Suprapubic skin (tissue), 3 donors: ENCODE results near the gene SIK2.

Source experiments
- POLR2A ChIP-seq, 2 donors: fragments of 450-650 bp; IDR thresholded peaks; one replicate each; pipeline ENCODE4 v1.6.1; 2017; ENCODE audit warnings: antibody characterized with exemption in 2 of 2, mild to moderate bottlenecking in 2 of 2, moderate library complexity in 2 of 2
- TF ChIP-seq, protein P1 (sequence below), 2 donors: fragments of 200-600 bp in 1 of 2; fragments of 450-650 bp in 1 of 2; sonication (generic) in 1 of 2; IDR thresholded peaks; one replicate each; pipeline ENCODE4 v1.5.1; 2016 to 2019; ENCODE audit warnings: antibody characterized with exemption in 2 of 2, mild to moderate bottlenecking in 1 of 2, moderate library complexity in 1 of 2

DNA sequence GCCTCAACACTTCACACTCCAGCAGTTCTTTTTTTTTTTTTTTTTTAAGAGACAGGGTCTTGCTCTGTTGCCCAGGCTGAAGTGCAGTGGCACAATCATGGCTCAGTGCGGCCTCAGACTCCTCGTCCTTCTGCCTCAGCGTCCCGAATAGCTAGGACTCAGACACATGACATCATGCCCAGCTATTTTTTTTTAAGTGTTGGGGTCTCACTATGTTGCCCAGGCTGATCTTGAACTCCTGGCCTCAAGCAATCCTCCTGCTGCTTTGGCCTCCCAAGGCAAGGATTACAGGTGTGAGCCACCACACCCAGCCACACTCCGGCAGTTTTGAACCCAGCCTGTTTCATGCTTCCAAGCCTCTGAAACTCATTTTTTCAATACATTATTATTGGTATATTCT, 160.3 kb downstream of the SIK2 start:
- TF ChIP-seq POLR2A (IDR thresholded peaks at IDR 0.05) = no peak
- TF ChIP-seq, protein P1, sequence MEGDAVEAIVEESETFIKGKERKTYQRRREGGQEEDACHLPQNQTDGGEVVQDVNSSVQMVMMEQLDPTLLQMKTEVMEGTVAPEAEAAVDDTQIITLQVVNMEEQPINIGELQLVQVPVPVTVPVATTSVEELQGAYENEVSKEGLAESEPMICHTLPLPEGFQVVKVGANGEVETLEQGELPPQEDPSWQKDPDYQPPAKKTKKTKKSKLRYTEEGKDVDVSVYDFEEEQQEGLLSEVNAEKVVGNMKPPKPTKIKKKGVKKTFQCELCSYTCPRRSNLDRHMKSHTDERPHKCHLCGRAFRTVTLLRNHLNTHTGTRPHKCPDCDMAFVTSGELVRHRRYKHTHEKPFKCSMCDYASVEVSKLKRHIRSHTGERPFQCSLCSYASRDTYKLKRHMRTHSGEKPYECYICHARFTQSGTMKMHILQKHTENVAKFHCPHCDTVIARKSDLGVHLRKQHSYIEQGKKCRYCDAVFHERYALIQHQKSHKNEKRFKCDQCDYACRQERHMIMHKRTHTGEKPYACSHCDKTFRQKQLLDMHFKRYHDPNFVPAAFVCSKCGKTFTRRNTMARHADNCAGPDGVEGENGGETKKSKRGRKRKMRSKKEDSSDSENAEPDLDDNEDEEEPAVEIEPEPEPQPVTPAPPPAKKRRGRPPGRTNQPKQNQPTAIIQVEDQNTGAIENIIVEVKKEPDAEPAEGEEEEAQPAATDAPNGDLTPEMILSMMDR (IDR thresholded peaks at IDR 0.05) = no peak
